CMK (cell line): Measurements from ENCODE around the gene PKD1.
"Not testable (repeated sequence)": the region's sequence is repeated elsewhere in the genome, so short reads cannot be mapped to it uniquely, and the experiment has no call there.

ENCODE experiments used
- DNase-seq: peaks from one replicate; pipeline ENCODE4 v3.0.0-alpha.2; 2010; ENCODE audit warnings: low read depth

The PKD1 gene

GRCh38 chr16:2150418-2151187 is 14.9 kb upstream of the PKD1 start:
- DNase-seq: no peak

GRCh38 chr16:2149630-2150417 is 14.1 kb upstream of the PKD1 start:
- no peak for DNase-seq

- no peak for DNase-seq
These were observed 13.3 kb upstream of the PKD1 start for GRCh38 chr16:2148714-2149629.

- DNase-seq: no peak
These were observed 12.4 kb upstream of the PKD1 start, which contains the start of gene RAB26 for GRCh38 chr16:2147981-2148671. Gene RAB26 (plus strand): TSS chr16:2148625. CDS start chr16:2148784, 159 bp downstream.

GRCh38 chr16:2147378-2147777 is 11.7 kb upstream of the PKD1 start:
- DNase-seq: no peak

GRCh38 chr16:2145843-2146242 is 10.1 kb upstream of the PKD1 start:
- no peak for DNase-seq

- DNase-seq: no peak
These were observed 8.3 kb upstream of the PKD1 start for GRCh38 chr16:2143878-2144485.

GRCh38 chr16:2142942-2143877 is 7.5 kb upstream of the PKD1 start:
- no peak for DNase-seq

GRCh38 chr16:2135071-2135470 is 627 bp downstream of the PKD1 start:
- not testable (repeated sequence) for DNase-seq

GRCh38 chr16:2133797-2134196 is 1.9 kb downstream of the PKD1 start:
- not testable (repeated sequence) for DNase-seq

GRCh38 chr16:2129890-2130447 is 5.7 kb downstream of the PKD1 start:
- DNase-seq: not testable (repeated sequence)

GRCh38 chr16:2129251-2129650 is 6.4 kb downstream of the PKD1 start:
- DNase-seq: not testable (repeated sequence)

GRCh38 chr16:2127630-2128280 is 7.9 kb downstream of the PKD1 start:
- DNase-seq: not testable (repeated sequence)

- not testable (repeated sequence) for DNase-seq
These were observed 8.7 kb downstream of the PKD1 start for GRCh38 chr16:2126928-2127556.

GRCh38 chr16:2126161-2126743 is 9.4 kb downstream of the PKD1 start:
- not testable (repeated sequence) for DNase-seq

- not testable (repeated sequence) for DNase-seq
These were observed 10.1 kb downstream of the PKD1 start for GRCh38 chr16:2125609-2126008.

GRCh38 chr16:2124694-2125444 is 10.8 kb downstream of the PKD1 start:
- not testable (repeated sequence) for DNase-seq

- DNase-seq: not testable (repeated sequence)
These were observed 11.4 kb downstream of the PKD1 start for GRCh38 chr16:2124377-2124693.
